SJCRH30 (cell line): ENCODE data around the gene INO80D. TPM values are rescaled to one million over a fixed set of nuclear protein-coding genes. Genes with fewer than 3 reads are reported as not detected.
"Not testable (repeated sequence)": the region's sequence is repeated elsewhere in the genome, so short reads cannot be mapped to it uniquely, and the experiment has no call there.

Experiments
- DNase-seq, 2 experiments: peaks; one replicate each; pipeline ENCODE4 v3.0.0-alpha.2; 2015 to 2020
- H3K27ac ChIP-seq: fragments of 250-450 bp; sonication (Bioruptor Pico); 2 replicates; pipeline ENCODE4 v1.5.1; 2020; ENCODE audit warnings: mild to moderate bottlenecking, moderate library complexity
- H3K27me3 ChIP-seq: fragments of 250-450 bp; sonication (Bioruptor Pico); 2 replicates; pipeline ENCODE4 v1.5.1; 2020; ENCODE audit warnings: mild to moderate bottlenecking, moderate library complexity
- H3K36me3 ChIP-seq: fragments of 250-450 bp; sonication (Bioruptor Pico); 2 replicates; pipeline ENCODE4 v1.5.1; 2020; ENCODE audit warnings: mild to moderate bottlenecking, moderate library complexity
- H3K4me1 ChIP-seq: fragments of 250-450 bp; sonication (Bioruptor Pico); 2 replicates; pipeline ENCODE4 v1.5.1; 2020; ENCODE audit warnings: mild to moderate bottlenecking, moderate library complexity
- H3K4me3 ChIP-seq: fragments of 250-450 bp; sonication (Bioruptor Pico); 2 replicates; pipeline ENCODE4 v1.5.1; 2020; ENCODE audit warnings: mild to moderate bottlenecking, moderate library complexity
- H3K9me3 ChIP-seq: fragments of 250-450 bp; sonication (Bioruptor Pico); replicated peaks from 2 replicates; pipeline ENCODE4 v1.5.1; 2020; ENCODE audit warnings: mild to moderate bottlenecking, moderate library complexity
- total RNA-seq: library from RNA; depleted of rRNA; stranded (reverse); fragments of >200 nt; shearing (Covaris generic); gene quantifications from 2 replicates; pipeline ENCODE4 v1.2.3, GENCODE V29; 2014; rRNA removed

The INO80D gene
- 6.5 and 8.1 TPM in 2 replicates for total RNA-seq

GRCh38 chr2:206085742-206086445 is at the start of gene INO80D:
INO80D (minus strand) TSS chr2:206086174; CDS start chr2:206063016, 23,158 bp downstream.
- no peaks in the 10 kb centered on the region for H3K36me3 ChIP-seq
- peak; percentile 82 to 89 for DNase-seq
- no peaks in the 10 kb centered on the region for H3K4me1 ChIP-seq
- H3K9me3 ChIP-seq = no peaks in the 10 kb centered on the region
- H3K4me3 ChIP-seq = peak within 1 kb of the TSS; percentile 75
- H3K27me3 ChIP-seq = no peaks in the 10 kb centered on the region
- peak within 1 kb of the TSS; percentile 88 for H3K27ac ChIP-seq

- Histone ChIP-seq H3K4me3 (no peak overlapping the region), H3K36me3 (peaks cover 79% of the 10 kb centered on the region), H3K27me3 (no peaks in the 10 kb centered on the region), H3K27ac (no peak overlapping the region), H3K4me1 (no peaks in the 10 kb centered on the region), H3K9me3 (no peaks in the 10 kb centered on the region)
- peak in 1 of 2 experiments; percentile 20 for DNase-seq
Observed at GRCh38 chr2:206127656-206128055, 41.7 kb upstream of the INO80D start.

- no peak overlapping the region for H3K4me3 ChIP-seq
- no peaks in the 10 kb centered on the region for H3K4me1 ChIP-seq
- no peaks in the 10 kb centered on the region for H3K9me3 ChIP-seq
- no peak for DNase-seq
- H3K36me3 ChIP-seq = peaks cover 78% of the 10 kb centered on the region
- H3K27me3 ChIP-seq = no peaks in the 10 kb centered on the region
- no peak overlapping the region for H3K27ac ChIP-seq
Observed at GRCh38 chr2:206125901-206126300, 39.9 kb upstream of the INO80D start.

- not testable (repeated sequence) for H3K9me3 ChIP-seq, H3K27ac ChIP-seq, DNase-seq, H3K4me1 ChIP-seq, H3K27me3 ChIP-seq, H3K4me3 ChIP-seq
- peaks cover 85% of the 10 kb centered on the region for H3K36me3 ChIP-seq
Observed at GRCh38 chr2:206122569-206122968, 36.6 kb upstream of the INO80D start.

GRCh38 chr2:206116278-206116677 is 30.3 kb upstream of the INO80D start:
- Histone ChIP-seq H3K36me3 (peaks cover 37% of the 10 kb centered on the region), H3K27ac (no peak overlapping the region), H3K4me3 (no peak overlapping the region), H3K4me1 (no peaks in the 10 kb centered on the region), H3K9me3 (no peaks in the 10 kb centered on the region), H3K27me3 (no peaks in the 10 kb centered on the region)
- DNase-seq = no peak

- Histone ChIP-seq H3K4me1 (no peaks in the 10 kb centered on the region), H3K27me3 (no peaks in the 10 kb centered on the region), H3K36me3 (peaks cover 25% of the 10 kb centered on the region), H3K4me3 (no peak overlapping the region), H3K9me3 (no peaks in the 10 kb centered on the region), H3K27ac (no peak overlapping the region)
- DNase-seq = no peak
Observed at GRCh38 chr2:206115026-206115578, 29.1 kb upstream of the INO80D start.

- no peaks in the 10 kb centered on the region for H3K9me3 ChIP-seq
- no peak overlapping the region for H3K27ac ChIP-seq
- no peak for DNase-seq
- no peaks in the 10 kb centered on the region for H3K27me3 ChIP-seq
- H3K36me3 ChIP-seq = peaks cover 14% of the 10 kb centered on the region
- H3K4me3 ChIP-seq = no peak overlapping the region
- no peaks in the 10 kb centered on the region for H3K4me1 ChIP-seq
Observed at GRCh38 chr2:206112846-206113547, 27.0 kb upstream of the INO80D start.

- H3K36me3 ChIP-seq = peaks cover 5% of the 10 kb centered on the region
- H3K27ac ChIP-seq = no peak overlapping the region
- H3K4me3 ChIP-seq = no peak overlapping the region
- no peaks in the 10 kb centered on the region for H3K27me3 ChIP-seq
- no peak for DNase-seq
- no peaks in the 10 kb centered on the region for H3K4me1 ChIP-seq
- H3K9me3 ChIP-seq = no peaks in the 10 kb centered on the region
Observed at GRCh38 chr2:206112108-206112507, 26.1 kb upstream of the INO80D start.

GRCh38 chr2:206108713-206109112 is 22.7 kb upstream of the INO80D start:
- DNase-seq = no peak
- H3K27me3 ChIP-seq = no peaks in the 10 kb centered on the region

GRCh38 chr2:206105541-206105940 is 19.6 kb upstream of the INO80D start:
- Histone ChIP-seq H3K9me3 (no peaks in the 10 kb centered on the region), H3K36me3 (no peaks in the 10 kb centered on the region), H3K4me3 (no peak overlapping the region), H3K27ac (no peak overlapping the region), H3K4me1 (no peaks in the 10 kb centered on the region), H3K27me3 (no peaks in the 10 kb centered on the region)
- no peak for DNase-seq

More at GRCh38 chr2:206108713-206109112, 22.7 kb upstream of the INO80D start:
- no peaks in the 10 kb centered on the region for H3K9me3 ChIP-seq
- H3K36me3 ChIP-seq = no peaks in the 10 kb centered on the region
- H3K4me1 ChIP-seq = no peaks in the 10 kb centered on the region
- H3K27ac ChIP-seq = no peak overlapping the region
- H3K4me3 ChIP-seq = no peak overlapping the region

GRCh38 chr2:206105038-206105437 is 19.1 kb upstream of the INO80D start:
- no peaks in the 10 kb centered on the region for H3K36me3 ChIP-seq
- no peaks in the 10 kb centered on the region for H3K9me3 ChIP-seq
- no peak for DNase-seq
- no peak overlapping the region for H3K4me3 ChIP-seq
- H3K27me3 ChIP-seq = no peaks in the 10 kb centered on the region
- H3K27ac ChIP-seq = no peak overlapping the region
- H3K4me1 ChIP-seq = no peaks in the 10 kb centered on the region

GRCh38 chr2:206098872-206099271 is 12.9 kb upstream of the INO80D start:
- DNase-seq, H3K4me3 ChIP-seq, H3K27ac ChIP-seq, H3K36me3 ChIP-seq, H3K9me3 ChIP-seq, H3K4me1 ChIP-seq, H3K27me3 ChIP-seq: not testable (repeated sequence)

GRCh38 chr2:206098471-206098870 is 12.5 kb upstream of the INO80D start:
- H3K27me3 ChIP-seq = no peaks in the 10 kb centered on the region
- DNase-seq = no peak

GRCh38 chr2:206096876-206097275 is 10.9 kb upstream of the INO80D start:
- no peaks in the 10 kb centered on the region; the same call in 1 of the 2 replicates for H3K36me3 ChIP-seq
- H3K27ac ChIP-seq = no peak overlapping the region
- no peak overlapping the region for H3K4me3 ChIP-seq
- no peak for DNase-seq
- H3K27me3 ChIP-seq = no peaks in the 10 kb centered on the region
- no peaks in the 10 kb centered on the region for H3K4me1 ChIP-seq
- H3K9me3 ChIP-seq = no peaks in the 10 kb centered on the region

More at GRCh38 chr2:206098471-206098870, 12.5 kb upstream of the INO80D start:
- no peaks in the 10 kb centered on the region for H3K36me3 ChIP-seq
- no peak overlapping the region for H3K27ac ChIP-seq
- no peaks in the 10 kb centered on the region for H3K4me1 ChIP-seq
- no peaks in the 10 kb centered on the region for H3K9me3 ChIP-seq
- no peak overlapping the region for H3K4me3 ChIP-seq
